Esophagus (tissue), 2 donors: ENCODE results near the gene NPM1. TPM values are rescaled to one million over a fixed set of nuclear protein-coding genes. Genes with fewer than 3 reads are reported as not detected.

Source experiments
- H3K27ac ChIP-seq, 2 donors: one replicate each; pipeline ENCODE4 v1.5.1; 2013; ENCODE audit warnings: low read depth in 2 of 2, mild to moderate bottlenecking in 2 of 2, inconsistent platforms in 1 of 2, low read length in 1 of 2, moderate library complexity in 1 of 2
- H3K27me3 ChIP-seq, 2 donors: one replicate each; pipeline ENCODE4 v1.6.1; 2013; ENCODE audit warnings: low read length in 2 of 2, control low read depth in 1 of 2, mild to moderate bottlenecking in 1 of 2; ENCODE audit not compliant: insufficient read depth in 2 of 2, control insufficient read depth in 1 of 2
- H3K36me3 ChIP-seq, 2 donors: one replicate each; pipeline ENCODE4 v1.6.1; 2013; ENCODE audit warnings: low read length in 1 of 2; ENCODE audit not compliant: control insufficient read depth in 2 of 2, insufficient read depth in 2 of 2
- H3K4me1 ChIP-seq, 2 donors: one replicate each; pipeline ENCODE4 v1.6.1; 2013; ENCODE audit warnings: low read length in 1 of 2; ENCODE audit not compliant: control insufficient read depth in 2 of 2, insufficient read depth in 2 of 2
- H3K4me3 ChIP-seq, 2 donors: one replicate each; pipeline ENCODE4 v1.5.1; 2013; ENCODE audit warnings: low read length in 2 of 2, mild to moderate bottlenecking in 2 of 2, low read depth in 1 of 2, moderate library complexity in 1 of 2
- H3K9me3 ChIP-seq, 2 donors: one replicate each; pipeline ENCODE4 v1.6.1; 2013; ENCODE audit warnings: mild to moderate bottlenecking in 2 of 2, low read depth in 1 of 2, low read length in 1 of 2, moderate library complexity in 1 of 2; ENCODE audit not compliant: control insufficient read depth in 2 of 2, insufficient read depth in 1 of 2
- WGBS, 2 donors: extraction: QIAGEN DNeasy Blood & Tissue Kit; methylation state at CpG; one replicate each; pipeline ENCODE4 v1.1.7; 2013; 5-methylcytosine and 5-hydroxymethylcytosine counted together
- polyA plus RNA-seq, 2 donors: library from polyadenylated mRNA; stranded (reverse); fragments of 200-250 nt; gene quantifications; one replicate each; pipeline ENCODE4 v1.2.3, GENCODE V29; 2013
- donor health status: healthy with polysubstance abuse.
- donor health status: Bipolar disorder and iron deficiency.

Gene NPM1
- polyA plus RNA-seq, 2 donors = 800 to 2,525 TPM

DNA sequence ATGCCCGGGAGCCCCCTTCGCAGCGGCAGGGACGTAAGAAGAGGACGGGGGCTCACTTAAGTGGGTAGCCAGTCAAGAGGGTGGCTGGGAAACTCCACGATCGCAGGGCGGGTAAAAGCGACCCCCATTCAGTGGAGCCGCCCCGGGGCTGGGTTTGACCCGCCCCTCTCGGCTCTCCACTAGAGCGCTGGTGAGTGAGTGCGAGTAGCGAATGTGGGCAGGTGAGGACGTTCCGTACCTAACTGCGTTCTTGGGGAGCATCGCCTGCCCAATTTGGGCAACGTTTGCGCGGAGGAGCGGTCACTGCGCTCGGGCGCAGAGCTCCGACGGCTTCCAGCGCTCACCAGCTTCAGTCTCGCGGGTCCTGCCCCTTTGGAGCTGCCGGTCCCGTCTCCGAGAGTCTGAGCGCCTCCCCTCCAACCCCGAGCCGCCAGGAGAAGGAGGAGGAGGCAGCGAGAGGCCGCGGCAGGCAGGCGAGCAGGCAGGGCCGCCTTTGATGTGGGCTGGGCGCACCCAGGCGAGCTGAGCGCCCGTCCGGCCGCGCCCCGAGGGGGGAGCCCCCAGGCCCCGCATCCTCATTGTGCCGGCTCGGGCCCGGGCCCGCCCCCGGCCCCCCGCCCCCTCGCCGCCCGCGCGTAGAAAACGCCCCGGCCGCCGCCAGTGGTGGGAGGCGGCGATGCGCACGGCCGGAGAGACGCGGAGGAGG lies 31.5 kb downstream of the NPM1 start, which contains the start of gene FGF18:
FGF18 (plus strand) TSS at position 666 of the 706 bp plus-strand sequence. CDS start 553 bp downstream, outside the sequence.
- Histone ChIP-seq H3K9me3 (no peaks in the 10 kb centered on the region), H3K4me1 (peaks cover 10 to 12% of the 10 kb centered on the region in 2 donors), H3K27ac (no peak within 1 kb of the TSS), H3K27me3 (no peaks in the 10 kb centered on the region), H3K36me3 (no peaks in the 10 kb centered on the region), H3K4me3 (peak within 1 kb of the TSS; percentile 31 to 45)
- WGBS, 2 donors = 0% methylated on average over 64 to 74 of the region's 74 CpGs

DNA sequence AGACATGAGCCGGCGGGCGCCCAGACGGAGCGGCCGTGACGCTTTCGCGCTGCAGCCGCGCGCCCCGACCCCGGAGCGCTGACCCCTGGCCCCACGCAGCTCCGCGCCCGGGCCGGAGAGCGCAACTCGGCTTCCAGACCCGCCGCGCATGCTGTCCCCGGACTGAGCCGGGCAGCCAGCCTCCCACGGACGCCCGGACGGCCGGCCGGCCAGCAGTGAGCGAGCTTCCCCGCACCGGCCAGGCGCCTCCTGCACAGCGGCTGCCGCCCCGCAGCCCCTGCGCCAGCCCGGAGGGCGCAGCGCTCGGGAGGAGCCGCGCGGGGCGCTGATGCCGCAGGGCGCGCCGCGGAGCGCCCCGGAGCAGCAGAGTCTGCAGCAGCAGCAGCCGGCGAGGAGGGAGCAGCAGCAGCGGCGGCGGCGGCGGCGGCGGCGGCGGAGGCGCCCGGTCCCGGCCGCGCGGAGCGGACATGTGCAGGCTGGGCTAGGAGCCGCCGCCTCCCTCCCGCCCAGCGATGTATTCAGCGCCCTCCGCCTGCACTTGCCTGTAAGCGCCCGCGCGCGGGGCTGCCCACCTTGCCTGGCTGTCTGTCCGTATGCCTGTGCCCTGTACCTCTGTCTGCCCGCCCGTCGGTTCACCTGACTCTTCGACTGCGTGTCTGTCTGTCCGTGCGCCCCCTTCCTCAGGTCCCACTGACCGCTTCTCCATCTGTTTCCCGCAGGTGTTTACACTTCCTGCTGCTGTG lies 32.2 kb downstream of the NPM1 start:
- no peaks in the 10 kb centered on the region for H3K36me3 ChIP-seq
- H3K27me3 ChIP-seq = no peaks in the 10 kb centered on the region
- peaks cover 10 to 12% of the 10 kb centered on the region in 2 donors for H3K4me1 ChIP-seq
- no peak overlapping the region for H3K27ac ChIP-seq
- peak overlapping the region; percentile 26 to 45 for H3K4me3 ChIP-seq
- WGBS, 2 donors = 0 to 1% methylated on average over 37 to 95 of the region's 95 CpGs
- no peaks in the 10 kb centered on the region for H3K9me3 ChIP-seq

DNA sequence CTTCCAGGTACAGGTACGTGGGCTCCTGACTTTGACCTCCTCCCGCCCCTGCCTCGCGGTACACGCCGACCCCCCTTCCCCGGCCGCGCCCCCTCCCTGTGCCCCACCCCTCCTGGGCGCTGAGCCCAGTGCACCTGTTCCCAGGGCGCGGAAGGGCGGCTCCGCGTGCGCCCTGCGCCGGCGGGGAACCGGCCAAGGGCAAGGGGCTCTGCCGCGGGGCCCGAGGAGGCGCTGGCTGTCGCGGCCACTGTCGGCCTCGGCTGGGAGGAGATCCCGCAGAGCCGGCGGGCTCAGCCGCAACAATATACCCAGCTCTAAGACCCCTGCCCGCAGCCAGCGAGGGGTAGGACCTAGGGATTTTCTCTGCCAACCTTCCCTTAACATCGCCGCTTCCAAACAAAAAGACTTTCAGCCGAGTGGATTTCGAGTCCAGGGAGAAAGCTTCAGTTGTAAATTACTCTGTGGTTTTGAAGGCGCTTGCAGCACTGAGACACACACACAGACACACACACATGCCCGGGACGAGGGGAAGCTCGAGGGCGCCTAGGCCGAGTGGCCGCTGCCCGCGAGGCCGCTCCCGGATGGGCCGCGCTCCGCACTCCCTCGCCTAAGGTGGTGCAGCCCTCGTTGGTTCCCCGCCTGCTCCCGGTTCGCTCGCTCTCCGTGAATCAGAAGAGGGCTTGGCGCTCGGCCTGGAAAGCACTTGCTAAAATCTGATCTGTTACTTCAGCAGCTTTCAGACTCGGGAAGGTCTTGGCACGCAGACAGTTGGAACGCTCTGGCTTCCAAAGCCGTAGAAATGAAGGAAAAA lies 33.0 kb downstream of the NPM1 start:
- WGBS, 2 donors = 1 to 3% methylated on average over 60 to 65 of the region's 65 CpGs

DNA sequence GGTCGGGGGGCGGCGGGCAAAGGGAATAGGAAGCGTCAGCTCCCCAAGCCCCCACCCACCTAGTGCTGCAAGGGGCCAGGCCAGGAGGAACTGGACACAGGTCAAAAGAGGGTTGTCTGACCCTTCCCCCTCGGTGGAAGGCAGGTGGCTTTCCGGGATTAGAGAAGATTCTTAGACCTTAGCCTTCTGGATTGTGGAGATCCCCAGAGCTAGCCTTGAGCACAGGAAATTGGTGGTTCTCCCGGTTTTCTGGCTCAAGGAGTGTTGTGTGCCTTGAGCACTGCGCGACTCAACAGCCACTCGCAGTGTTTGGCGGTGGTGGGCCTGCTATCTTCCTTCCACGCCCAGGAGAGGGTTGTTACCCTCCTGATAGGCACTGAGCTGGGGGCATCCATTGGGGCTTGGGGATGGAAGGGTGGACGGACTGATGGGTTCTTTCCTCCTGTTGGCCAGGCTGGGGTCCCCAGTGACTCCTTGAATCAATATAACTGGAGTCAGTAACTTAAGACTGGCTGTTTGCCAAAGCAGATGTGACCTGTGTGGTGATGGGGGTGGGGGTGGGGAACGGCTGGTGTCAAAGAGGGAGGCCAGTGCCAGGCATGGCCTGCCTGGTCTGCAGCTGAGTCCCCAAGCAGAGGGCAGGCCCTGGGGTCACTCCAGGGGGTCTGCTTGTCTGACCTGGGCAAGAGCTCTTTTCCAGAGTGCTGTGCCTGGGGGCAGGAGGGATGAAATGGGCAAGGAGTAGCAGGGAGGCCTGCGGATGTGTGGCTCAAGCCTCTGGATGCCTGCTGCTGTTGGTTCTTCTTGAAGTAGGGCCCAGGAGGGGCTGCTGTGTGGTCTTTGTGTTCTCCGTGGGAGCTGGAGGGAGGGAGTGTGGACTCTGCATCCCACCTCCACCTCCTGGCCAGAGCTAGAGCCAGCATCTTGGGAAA lies 33.9 kb downstream of the NPM1 start:
- Histone ChIP-seq H3K27ac (no peak overlapping the region), H3K36me3 (no peaks in the 10 kb centered on the region), H3K4me1 (peaks cover 10 to 12% of the 10 kb centered on the region in 2 donors), H3K9me3 (no peaks in the 10 kb centered on the region), H3K27me3 (no peaks in the 10 kb centered on the region), H3K4me3 (no peak overlapping the region)
- 60 to 62% methylated on average over 14 to 16 of the region's 16 CpGs for WGBS, 2 donors

More for the DNA sequence above, 33.0 kb downstream of the NPM1 start:
- Histone ChIP-seq H3K4me1 (peaks cover 10 to 12% of the 10 kb centered on the region in 2 donors), H3K4me3 (peak overlapping the region in 1 of 2 donors; percentile 45), H3K36me3 (no peaks in the 10 kb centered on the region), H3K27me3 (no peaks in the 10 kb centered on the region), H3K27ac (no peak overlapping the region), H3K9me3 (no peaks in the 10 kb centered on the region)

DNA sequence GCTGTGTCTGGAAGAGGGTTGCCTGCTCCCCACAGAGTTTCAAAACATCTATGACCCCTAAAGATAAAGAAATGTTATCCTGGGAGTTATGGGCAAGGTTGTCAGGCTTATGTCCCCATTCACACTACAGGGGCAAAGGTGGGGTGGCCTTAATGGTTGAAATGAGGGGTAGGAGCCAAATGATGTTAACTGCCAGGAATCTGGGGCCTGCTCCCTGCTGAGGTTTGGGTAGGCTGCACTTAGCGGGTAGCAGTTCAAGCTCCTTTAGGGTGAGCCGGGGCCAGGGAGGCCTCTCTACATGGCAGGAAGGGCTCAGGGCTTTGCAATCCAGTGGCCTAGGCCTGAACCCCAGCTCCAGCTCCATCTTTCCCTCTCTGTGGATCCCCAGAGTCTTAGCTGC lies 34.8 kb downstream of the NPM1 start:
- H3K36me3 ChIP-seq = no peaks in the 10 kb centered on the region
- no peaks in the 10 kb centered on the region for H3K9me3 ChIP-seq
- no peak overlapping the region for H3K27ac ChIP-seq
- peaks cover 10 to 12% of the 10 kb centered on the region in 2 donors for H3K4me1 ChIP-seq
- H3K4me3 ChIP-seq = no peak overlapping the region
- WGBS, 2 donors = 96 to 100% methylated on average over 2 of the region's 2 CpGs
- no peaks in the 10 kb centered on the region for H3K27me3 ChIP-seq

DNA sequence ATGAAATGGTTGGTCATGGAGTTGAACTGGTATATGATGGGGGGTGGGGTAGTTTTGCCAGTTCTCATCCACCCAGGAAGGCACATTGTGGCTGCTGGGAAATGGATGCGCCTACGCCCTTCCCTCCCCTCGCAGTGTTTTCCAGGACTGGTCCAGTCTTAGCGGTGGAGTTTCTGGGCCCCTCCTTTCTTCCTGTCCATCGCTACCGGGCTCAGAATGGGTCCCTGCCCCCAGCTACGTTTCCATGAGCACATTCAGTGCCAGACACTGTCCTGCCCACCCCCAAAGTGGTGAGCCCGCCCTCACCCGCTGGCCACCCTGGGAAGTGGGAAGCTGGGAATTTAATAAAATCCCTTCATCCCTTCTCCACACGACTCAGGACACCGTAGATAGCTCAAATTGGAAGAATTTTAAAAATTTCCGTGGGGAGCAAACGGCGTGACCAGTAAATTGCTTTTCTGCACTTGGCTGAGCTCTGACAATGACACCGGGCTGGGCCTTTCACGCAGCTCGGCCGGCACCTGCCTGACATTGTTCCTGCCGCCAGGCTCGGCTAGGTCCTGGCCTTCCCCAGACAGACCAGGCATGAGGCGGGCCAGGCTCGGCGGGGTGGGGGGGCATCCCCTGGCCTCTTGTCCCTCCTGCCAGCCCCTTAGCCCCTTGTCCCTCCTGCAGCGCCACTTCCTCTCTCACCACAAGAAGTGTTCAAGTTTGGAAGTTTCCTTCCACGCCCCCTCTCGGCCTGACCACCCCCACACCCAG lies 35.4 kb downstream of the NPM1 start:
- peaks cover 10 to 12% of the 10 kb centered on the region in 2 donors for H3K4me1 ChIP-seq
- no peaks in the 10 kb centered on the region for H3K9me3 ChIP-seq
- 89 to 92% methylated on average over 26 of the region's 26 CpGs for WGBS, 2 donors
- H3K27me3 ChIP-seq = no peaks in the 10 kb centered on the region
- H3K27ac ChIP-seq = no peak overlapping the region
- no peak overlapping the region for H3K4me3 ChIP-seq
- no peaks in the 10 kb centered on the region for H3K36me3 ChIP-seq

DNA sequence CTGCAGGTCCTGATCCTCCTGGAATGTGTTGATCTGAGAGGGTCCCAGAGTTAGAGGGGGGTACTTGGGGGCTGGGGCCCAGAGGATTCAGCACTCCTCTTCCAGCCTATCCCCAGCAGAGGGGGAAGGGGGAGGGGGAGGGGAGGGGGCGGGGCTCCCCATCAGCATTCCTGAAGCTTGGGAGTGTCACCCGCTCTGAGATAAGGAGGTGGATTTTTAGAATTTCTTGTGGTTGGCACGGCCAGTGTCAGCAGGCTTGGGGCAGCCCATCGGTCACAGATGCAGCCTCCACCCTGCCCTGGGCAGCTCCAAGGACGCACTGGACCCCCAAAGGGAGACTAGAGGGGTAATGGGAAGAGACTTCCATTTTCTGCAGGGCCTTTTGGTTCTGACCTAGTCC lies 37.1 kb downstream of the NPM1 start:
- Histone ChIP-seq H3K4me1 (peaks cover 3 to 7% of the 10 kb centered on the region in 2 donors), H3K9me3 (no peaks in the 10 kb centered on the region)
- 54 to 68% methylated on average over 5 of the region's 5 CpGs for WGBS, 2 donors

DNA sequence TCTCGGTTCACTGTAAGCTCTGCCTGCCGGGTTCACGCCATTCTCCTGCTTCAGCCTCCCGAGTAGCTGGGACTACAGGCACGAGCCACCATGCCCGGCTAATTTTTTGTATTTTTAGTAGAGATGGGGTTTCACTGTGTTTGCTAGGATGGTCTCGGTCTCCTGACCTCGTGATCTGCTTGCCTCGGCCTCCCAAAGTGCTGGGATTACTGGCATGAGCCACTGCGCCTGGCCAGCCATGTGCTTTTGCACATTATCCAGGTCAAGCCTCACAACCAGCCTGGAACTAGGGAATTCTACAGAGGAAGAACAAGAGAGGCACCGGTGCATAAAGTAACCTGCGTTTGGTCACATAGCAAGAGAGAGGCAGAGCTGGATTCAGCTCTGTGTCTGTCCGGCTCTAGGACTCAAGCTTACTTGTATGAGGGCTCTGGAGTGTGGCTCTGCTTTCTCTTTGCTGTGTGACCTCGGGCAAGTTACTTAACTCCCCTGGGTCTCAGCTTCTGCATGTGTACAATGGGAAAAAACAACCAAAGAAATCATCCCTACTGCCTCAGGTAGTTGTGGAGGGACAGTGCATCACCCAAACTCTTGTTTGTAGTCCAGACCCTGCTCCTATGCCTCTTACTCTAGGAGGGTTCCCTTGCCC lies 38.1 kb downstream of the NPM1 start:
- 91 to 93% methylated on average over 14 of the region's 14 CpGs for WGBS, 2 donors
- Histone ChIP-seq H3K9me3 (no peaks in the 10 kb centered on the region), H3K27ac (no peak overlapping the region), H3K4me3 (no peak overlapping the region), H3K36me3 (no peaks in the 10 kb centered on the region), H3K4me1 (peaks cover 3 to 4% of the 10 kb centered on the region in 2 donors), H3K27me3 (no peaks in the 10 kb centered on the region)

More for the DNA sequence above, 37.1 kb downstream of the NPM1 start:
- Histone ChIP-seq H3K27ac (no peak overlapping the region), H3K36me3 (no peaks in the 10 kb centered on the region), H3K27me3 (no peaks in the 10 kb centered on the region), H3K4me3 (no peak overlapping the region)
